CD14-positive monocyte (primary cell): ENCODE results near the gene SLC35B4. TPM values are rescaled to one million over a fixed set of nuclear protein-coding genes. Genes with fewer than 3 reads are reported as not detected.

Source experiments
- DNase-seq, 3 donors: peaks; one replicate each; pipeline ENCODE4 v3.0.0-alpha.2; 2011 to 2022
- H2AFZ ChIP-seq: 2 replicates; pipeline ENCODE4 v1.6.0; 2012; ENCODE audit warnings: mild to moderate bottlenecking, low read depth, low read length, inconsistent platforms; ENCODE audit not compliant: insufficient read depth, poor library complexity, severe bottlenecking
- H3K27ac ChIP-seq, 2 donors: 1 replicate in 1 of 2; 2 replicates in 1 of 2; pipeline ENCODE4 v1.5.1; 2012 to 2013; ENCODE audit warnings: low read length in 2 of 2, control low read depth in 1 of 2, inconsistent platforms in 1 of 2, low read depth in 1 of 2, mild to moderate bottlenecking in 1 of 2
- H3K27me3 ChIP-seq, 2 donors: one replicate each; pipeline versions ENCODE4 v1.6.0 to v1.6.1; 2011 to 2013; ENCODE audit warnings: low read length in 2 of 2; ENCODE audit not compliant: control insufficient read depth in 2 of 2, insufficient read depth in 2 of 2
- H3K36me3 ChIP-seq, 2 donors: replicated peaks in 1 of 2; 1 replicate in 1 of 2; 2 replicates in 1 of 2; pipeline versions ENCODE4 v1.5.1 to v1.6.1; 2012 to 2013; ENCODE audit warnings: low read length in 2 of 2, control low read depth in 1 of 2, inconsistent platforms in 1 of 2, mild to moderate bottlenecking in 1 of 2; ENCODE audit not compliant: insufficient read depth in 2 of 2, control insufficient read depth in 1 of 2
- H3K4me1 ChIP-seq, 2 donors: 1 replicate in 1 of 2; 2 replicates in 1 of 2; pipeline versions ENCODE4 v1.5.1 to v1.6.1; 2012 to 2013; ENCODE audit warnings: low read length in 2 of 2, control low read depth in 1 of 2, inconsistent platforms in 1 of 2, mild to moderate bottlenecking in 1 of 2, moderate library complexity in 1 of 2; ENCODE audit not compliant: insufficient read depth in 2 of 2, control insufficient read depth in 1 of 2
- H3K4me2 ChIP-seq: replicated peaks from 2 replicates; pipeline ENCODE3; 2012; ENCODE audit warnings: low read length, moderate library complexity, mild to moderate bottlenecking; ENCODE audit not compliant: poor library complexity, severe bottlenecking; ENCODE audit errors: extremely low read depth
- H3K4me3 ChIP-seq, 3 experiments: fragments of 200-600 bp in 1 of 3; sonication (generic) in 1 of 3; replicated peaks in 1 of 3; 1 replicate in 2 of 3; 2 replicates in 1 of 3; pipeline ENCODE4 v1.5.1; 2011 to 2013; ENCODE audit warnings: low read length in 3 of 3, mild to moderate bottlenecking in 3 of 3, control low read depth in 2 of 3, low read depth in 2 of 3, inconsistent platforms in 1 of 3, moderate library complexity in 1 of 3
- H3K79me2 ChIP-seq: 2 replicates; pipeline ENCODE4 v1.6.0; 2012; ENCODE audit warnings: mild to moderate bottlenecking, control low read depth, inconsistent platforms, low read length, moderate library complexity; ENCODE audit not compliant: insufficient read depth
- H3K9ac ChIP-seq: 2 replicates; pipeline ENCODE4 v1.6.0; 2017; ENCODE audit warnings: low read length, mild to moderate bottlenecking; ENCODE audit not compliant: insufficient read depth, poor library complexity, severe bottlenecking
- H3K9me3 ChIP-seq, 2 donors: replicated peaks in 1 of 2; 1 replicate in 1 of 2; 2 replicates in 1 of 2; pipeline versions ENCODE4 v1.5.1 to v1.6.1; 2012 to 2013; ENCODE audit warnings: low read length in 2 of 2, control low read depth in 1 of 2; ENCODE audit not compliant: control insufficient read depth in 1 of 2, insufficient read depth in 1 of 2
- H4K20me1 ChIP-seq: 2 replicates; pipeline ENCODE4 v1.6.0; 2012; ENCODE audit warnings: mild to moderate bottlenecking, low read length, control low read depth, moderate library complexity; ENCODE audit not compliant: insufficient read depth
- H3K27ac Mint-ChIP-seq, 7 donors: one replicate each; pipeline ENCODE4 v1.8.0; 2020; ENCODE audit warnings: mild to moderate bottlenecking in 7 of 7, mixed read lengths in 7 of 7, moderate library complexity in 6 of 7, inconsistent platforms in 2 of 7
- H3K27me3 Mint-ChIP-seq, 3 donors: one replicate each; pipeline ENCODE4 v1.8.0; 2021 to 2022; ENCODE audit warnings: low read depth in 3 of 3, mild to moderate bottlenecking in 3 of 3, mixed read lengths in 3 of 3, moderate library complexity in 3 of 3, inconsistent platforms in 1 of 3
- H3K36me3 Mint-ChIP-seq, 2 donors: one replicate each; pipeline ENCODE4 v1.8.0; 2020; ENCODE audit warnings: mixed read lengths in 2 of 2, inconsistent platforms in 1 of 2, mild to moderate bottlenecking in 1 of 2
- H3K4me1 Mint-ChIP-seq: one replicate; pipeline ENCODE4 v1.8.0; 2020; ENCODE audit warnings: mild to moderate bottlenecking, mixed read lengths
- H3K4me3 Mint-ChIP-seq, 2 donors: one replicate each; pipeline ENCODE4 v1.8.0; 2020; ENCODE audit warnings: mild to moderate bottlenecking in 2 of 2, mixed read lengths in 2 of 2, moderate library complexity in 1 of 2
- H3K9me3 Mint-ChIP-seq, 7 donors: one replicate each; pipeline ENCODE4 v1.8.0; 2020 to 2022; ENCODE audit warnings: mixed read lengths in 7 of 7, mild to moderate bottlenecking in 6 of 7, moderate library complexity in 6 of 7, inconsistent platforms in 2 of 7
- WGBS: methylation state at CpG from one replicate; pipeline ENCODE4 v1.1.5; 2013; ENCODE audit warnings: missing lambda C conversion rate; ENCODE audit not compliant: insufficient coverage; 5-methylcytosine and 5-hydroxymethylcytosine counted together
- intact Hi-C, 2 donors: fragments of 100-400 bp; cut with micrococcal nuclease; formaldehyde crosslinking; loops; one replicate each; pipeline versions ENCODE4 v1.15.0 to v1.15.1; 2023
- polyA plus RNA-seq, 3 donors: library from polyadenylated mRNA; depleted of rRNA in 1 of 3; unstranded in 2 of 3; stranded (reverse) in 1 of 3; fragments of 300-500 nt in 2 of 3; fragments of >200 nt in 1 of 3; fragmentation: Illumina TruSeq in 2 of 3; gene quantifications; 1 replicate in 2 of 3; 2 replicates in 1 of 3; pipeline ENCODE4 v1.2.3, GENCODE V29; 2012 to 2021
- TF ChIP-seq, protein P1 (sequence below): fragments of 200-600 bp; IDR thresholded peaks from one replicate; pipeline ENCODE4 v1.8.0; 2022; ENCODE audit warnings: antibody characterized with exemption, mild to moderate bottlenecking

Gene SLC35B4
- polyA plus RNA-seq, 3 donors = 9.4 to 21.1 (median 12.7) TPM

DNA sequence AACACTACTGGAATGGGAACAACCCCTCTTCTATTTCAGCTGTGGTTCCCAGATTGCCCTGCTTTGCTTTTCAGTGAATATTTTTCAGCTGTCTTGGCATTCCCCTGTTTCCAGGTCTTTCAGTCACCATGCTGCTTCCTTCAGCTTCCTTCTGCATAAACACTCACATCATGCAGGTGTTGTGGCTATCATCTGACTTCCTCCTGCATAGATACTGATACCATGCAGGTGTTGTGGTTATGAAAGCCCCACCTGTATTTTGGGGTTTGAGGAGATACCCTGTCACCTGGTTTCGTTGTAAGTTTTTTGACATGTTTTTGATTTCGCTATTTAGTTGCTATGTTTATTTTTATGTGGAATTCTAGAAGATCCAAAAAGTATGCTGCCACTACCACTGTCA is 71.5 kb downstream of the SLC35B4 start:
- Mint-ChIP-seq H3K4me3 (no peak overlapping the region), H3K36me3 (no peaks in the 10 kb centered on the region), H3K4me1 (no peaks in the 10 kb centered on the region), H3K27me3 (peaks cover 2 to 17% (median 7%) of the 10 kb centered on the region in 3 donors), H3K9me3 (peaks cover 5 to 11% (median 8%) of the 10 kb centered on the region in 7 donors), H3K27ac (no peak overlapping the region)
- H3K4me3 ChIP-seq = no peak overlapping the region
- H3K9ac ChIP-seq = no peak overlapping the region
- no peaks in the 10 kb centered on the region for H4K20me1 ChIP-seq
- no peak overlapping the region for H3K27ac ChIP-seq
- H3K4me2 ChIP-seq = no peak overlapping the region
- no peaks in the 10 kb centered on the region for H3K9me3 ChIP-seq
- DNase-seq = no peak
- WGBS = no CpG with 5 or more reads among the region's 2 CpGs
- H3K27me3 ChIP-seq = no peaks in the 10 kb centered on the region
- H3K4me1 ChIP-seq = no peaks in the 10 kb centered on the region
- no peak overlapping the region for H2AFZ ChIP-seq
- TF ChIP-seq, protein P1, sequence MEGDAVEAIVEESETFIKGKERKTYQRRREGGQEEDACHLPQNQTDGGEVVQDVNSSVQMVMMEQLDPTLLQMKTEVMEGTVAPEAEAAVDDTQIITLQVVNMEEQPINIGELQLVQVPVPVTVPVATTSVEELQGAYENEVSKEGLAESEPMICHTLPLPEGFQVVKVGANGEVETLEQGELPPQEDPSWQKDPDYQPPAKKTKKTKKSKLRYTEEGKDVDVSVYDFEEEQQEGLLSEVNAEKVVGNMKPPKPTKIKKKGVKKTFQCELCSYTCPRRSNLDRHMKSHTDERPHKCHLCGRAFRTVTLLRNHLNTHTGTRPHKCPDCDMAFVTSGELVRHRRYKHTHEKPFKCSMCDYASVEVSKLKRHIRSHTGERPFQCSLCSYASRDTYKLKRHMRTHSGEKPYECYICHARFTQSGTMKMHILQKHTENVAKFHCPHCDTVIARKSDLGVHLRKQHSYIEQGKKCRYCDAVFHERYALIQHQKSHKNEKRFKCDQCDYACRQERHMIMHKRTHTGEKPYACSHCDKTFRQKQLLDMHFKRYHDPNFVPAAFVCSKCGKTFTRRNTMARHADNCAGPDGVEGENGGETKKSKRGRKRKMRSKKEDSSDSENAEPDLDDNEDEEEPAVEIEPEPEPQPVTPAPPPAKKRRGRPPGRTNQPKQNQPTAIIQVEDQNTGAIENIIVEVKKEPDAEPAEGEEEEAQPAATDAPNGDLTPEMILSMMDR = no peak
- intact Hi-C loops = no loop called here
- no peaks in the 10 kb centered on the region for H3K79me2 ChIP-seq
- H3K36me3 ChIP-seq = no peaks in the 10 kb centered on the region

Other genes starting within 250 kb of the SLC35B4 start
- under 1 TPM in 1 of 3 donors, not detected in 2; 0.41 TPM for gene LRGUK, start 189.6 kb downstream of the SLC35B4 start, polyA plus RNA-seq
- gene AKR1B1, start 142.2 kb upstream of the SLC35B4 start, polyA plus RNA-seq = 10 to 100 TPM; 50.1 to 66.4 (median 62.6) TPM
- gene AKR1B10, start 210.6 kb upstream of the SLC35B4 start, polyA plus RNA-seq = not detected
- gene AKR1B15, start 232.2 kb upstream of the SLC35B4 start, polyA plus RNA-seq = not detected